Myocyte (in vitro differentiated cells): ENCODE measurements around the gene GRID1. TPM values are rescaled to one million over a fixed set of nuclear protein-coding genes. Genes with fewer than 3 reads are reported as not detected.
"Not testable (repeated sequence)": the region's sequence is repeated elsewhere in the genome, so short reads cannot be mapped to it uniquely, and the experiment has no call there.

Experiments used
- DNase-seq: peaks from one replicate; pipeline ENCODE4 v3.0.0-alpha.2; 2012; ENCODE audit warnings: low read depth
- total RNA-seq: library from RNA; depleted of rRNA; stranded (reverse); fragments of >200 nt; gene quantifications from 2 replicates; pipeline ENCODE4 v1.2.3, GENCODE V29; 2014

Gene GRID1
- total RNA-seq, 1 donor from 2014 or later, result not detected

GRCh38 chr10:85959239-85959638 lies 407.4 kb downstream of the GRID1 start:
- no peak for DNase-seq

GRCh38 chr10:85950921-85951320 lies 415.7 kb downstream of the GRID1 start:
- no peak for DNase-seq

- no peak for DNase-seq
These were observed 419.8 kb downstream of the GRID1 start for GRCh38 chr10:85946713-85947326.

DNA sequence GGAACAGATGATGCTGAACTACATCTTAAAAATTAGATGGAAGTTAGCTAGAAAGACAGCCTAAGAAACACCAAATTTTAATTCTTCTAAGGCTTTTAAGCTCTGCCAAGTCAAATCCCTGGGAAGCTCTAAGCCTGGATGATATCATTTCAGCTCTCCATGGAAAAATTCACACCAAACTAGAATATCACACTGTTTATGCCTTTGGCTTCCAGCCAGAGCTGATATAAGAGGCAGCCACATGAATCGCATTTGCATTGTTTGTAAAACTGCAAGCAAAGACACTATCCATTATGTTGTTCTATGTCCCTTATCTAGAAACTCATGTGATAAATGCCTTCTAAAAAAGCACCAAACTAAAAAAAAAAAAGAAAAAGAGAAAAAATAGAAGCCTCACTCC lies 430.4 kb downstream of the GRID1 start:
- DNase-seq, result no peak

GRCh38 chr10:85934586-85934985 lies 432.0 kb downstream of the GRID1 start:
- DNase-seq, result no peak

DNA sequence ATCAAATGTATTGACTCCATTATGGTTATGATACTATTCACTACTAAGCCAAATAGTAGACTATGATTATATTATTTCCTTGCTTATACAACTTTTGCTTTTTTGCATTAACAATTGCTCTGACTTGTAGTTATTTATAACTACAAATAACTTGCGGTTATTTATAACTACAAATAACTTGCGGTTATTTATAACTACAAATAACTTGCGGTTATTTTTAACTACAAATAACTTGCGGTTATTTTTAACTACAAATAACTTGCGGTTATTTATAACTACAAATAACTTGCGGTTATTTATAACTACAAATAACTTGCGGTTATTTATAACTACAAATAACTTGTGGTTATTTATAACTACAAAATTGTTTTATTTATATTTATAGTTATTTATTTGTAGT lies 436.6 kb downstream of the GRID1 start:
- not testable (repeated sequence) for DNase-seq

GRCh38 chr10:85927952-85928665 lies 438.5 kb downstream of the GRID1 start:
- DNase-seq, result no peak

DNA sequence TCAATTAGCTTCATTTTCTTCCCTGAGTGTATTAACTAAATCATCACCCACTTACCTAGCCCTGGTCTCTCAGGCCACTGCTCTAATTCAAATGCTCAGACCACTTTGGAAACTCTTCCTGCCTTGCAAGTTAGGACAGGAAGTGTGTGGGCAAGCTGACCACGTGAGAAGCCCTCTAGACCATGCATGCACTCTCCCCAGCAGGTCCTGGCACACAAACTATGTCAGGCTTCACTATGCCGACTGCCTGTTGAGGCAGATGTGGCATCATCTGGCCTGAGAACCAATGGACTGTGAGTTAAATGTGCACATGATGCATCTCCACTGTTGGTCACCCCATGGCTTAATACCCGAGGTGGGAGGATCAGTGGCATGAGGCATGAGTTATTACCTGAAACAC lies 439.6 kb downstream of the GRID1 start:
- DNase-seq, result no peak

DNA sequence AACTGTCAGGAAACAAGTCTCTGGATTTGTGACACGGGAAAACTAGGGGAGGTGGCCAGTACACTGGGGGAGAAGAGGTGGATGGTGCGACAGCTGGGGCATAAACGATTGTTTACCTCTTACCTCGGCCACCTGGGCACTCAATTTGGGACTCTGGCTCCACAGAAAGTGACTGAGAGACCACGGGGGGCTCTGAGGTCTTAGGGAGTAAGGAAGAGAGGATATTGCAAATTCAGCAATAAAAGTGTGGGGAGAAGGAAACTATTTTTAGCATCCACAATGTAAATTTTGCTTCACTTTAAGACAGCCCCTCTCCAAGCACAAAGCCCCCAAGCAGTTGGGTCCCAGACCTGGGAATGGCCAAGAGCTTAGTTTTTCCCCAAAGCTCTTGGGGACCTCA lies 440.5 kb downstream of the GRID1 start:
- DNase-seq, result no peak

DNA sequence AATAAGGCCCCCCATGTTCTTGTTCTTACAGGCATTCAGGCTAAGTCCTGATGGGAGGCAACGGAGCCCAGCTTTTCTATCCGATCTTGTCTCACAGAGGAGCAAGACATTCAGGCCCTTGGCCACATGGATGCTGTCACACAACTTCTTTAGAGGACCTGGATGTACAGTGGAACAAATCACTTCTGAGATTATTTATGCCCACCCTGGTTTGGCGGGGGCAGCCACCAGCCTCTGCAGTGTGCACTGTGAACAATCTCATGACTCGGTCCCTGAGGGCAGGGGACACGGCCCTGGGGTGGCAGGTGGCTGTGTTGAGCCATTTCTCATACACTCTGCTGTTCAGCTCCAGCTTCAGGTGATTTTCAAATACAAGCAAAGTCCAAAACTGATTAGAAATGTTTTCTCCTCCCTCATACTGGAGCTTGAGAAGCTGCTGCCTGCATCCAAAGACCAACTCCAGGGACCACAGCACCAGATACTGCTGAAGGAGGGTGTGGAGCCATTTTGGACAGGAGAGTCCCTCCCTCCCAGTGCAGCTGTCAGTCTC lies 441.3 kb downstream of the GRID1 start:
- DNase-seq, result no peak

DNA sequence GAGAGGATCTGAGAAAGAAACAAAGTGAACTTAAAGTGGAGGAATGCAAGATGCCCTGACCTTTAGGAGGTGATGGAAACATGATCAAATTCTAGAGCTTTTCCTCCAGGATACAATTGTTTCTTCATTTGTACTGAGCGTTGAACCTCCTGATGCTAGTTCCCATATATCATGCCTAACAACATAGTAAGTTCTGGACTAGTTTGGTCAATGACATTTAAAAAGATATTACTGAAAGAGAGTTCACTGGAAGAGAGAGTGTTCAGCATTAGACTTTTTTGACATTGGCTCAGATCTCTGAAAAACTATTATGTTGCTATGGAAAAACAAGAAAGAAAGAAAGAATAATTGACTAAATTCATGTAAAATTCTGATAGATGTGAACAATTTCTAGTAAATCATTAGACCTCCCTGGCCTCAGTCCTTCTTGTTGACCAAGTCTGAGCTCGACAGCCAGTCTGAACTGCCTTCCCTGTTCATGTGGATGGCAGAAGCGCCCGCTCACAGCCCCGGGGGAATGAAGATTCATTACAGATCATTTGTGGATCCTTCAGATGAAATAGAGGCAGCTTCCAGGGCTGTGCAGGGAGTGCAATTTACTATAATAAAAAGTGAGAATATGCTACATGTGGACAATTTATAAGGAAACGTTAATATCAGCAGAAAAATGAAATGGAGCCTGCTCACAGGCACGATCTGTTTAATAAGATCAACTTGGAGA lies 442.1 kb downstream of the GRID1 start:
- no peak for DNase-seq

- no peak for DNase-seq
These were observed 444.1 kb downstream of the GRID1 start for GRCh38 chr10:85922356-85923129.

GRCh38 chr10:85921789-85922188 lies 444.8 kb downstream of the GRID1 start:
- DNase-seq, result no peak

- DNase-seq, result no peak
These were observed 446.3 kb downstream of the GRID1 start for GRCh38 chr10:85920311-85920710.

- no peak for DNase-seq
These were observed 447.0 kb downstream of the GRID1 start for GRCh38 chr10:85919491-85920021.

DNA sequence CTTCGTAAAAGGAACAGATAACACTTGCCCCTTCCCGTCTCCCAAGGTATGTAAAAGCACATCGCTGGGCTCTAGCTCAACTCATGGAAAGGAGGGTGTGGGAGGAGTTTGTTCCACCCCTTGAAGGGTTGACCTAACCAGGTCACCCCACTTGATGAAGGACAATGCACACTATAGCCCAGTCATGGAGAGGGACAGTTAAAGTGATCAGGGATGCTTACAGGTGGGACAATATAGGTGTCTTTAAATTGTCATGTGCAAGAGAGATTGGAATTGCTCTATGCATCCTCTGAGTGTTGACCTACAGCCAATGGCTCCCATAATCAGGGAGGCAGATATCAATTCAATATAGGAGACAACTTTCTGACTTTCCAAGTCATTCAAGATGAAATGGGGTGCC lies 448.2 kb downstream of the GRID1 start:
- no peak for DNase-seq

DNA sequence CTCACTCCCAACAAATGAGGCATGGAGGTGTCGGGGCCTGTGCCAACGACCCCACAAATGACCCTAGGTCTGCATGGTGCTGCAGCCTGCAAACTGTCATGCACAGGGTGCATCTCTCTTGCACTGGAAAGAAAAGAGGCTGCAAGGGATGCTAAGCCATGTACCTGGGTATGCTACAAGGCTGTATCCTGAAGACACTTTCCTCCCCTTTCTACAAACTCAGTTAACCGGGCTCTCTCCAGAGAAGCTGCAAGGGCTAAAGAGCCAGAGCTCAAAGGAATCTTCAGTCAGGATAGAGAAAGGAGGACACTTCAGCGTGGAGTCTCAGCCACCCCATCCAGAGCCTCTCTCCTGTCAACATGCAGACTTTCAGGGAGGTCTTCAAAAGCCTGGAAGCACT lies 449.0 kb downstream of the GRID1 start:
- no peak for DNase-seq

DNA sequence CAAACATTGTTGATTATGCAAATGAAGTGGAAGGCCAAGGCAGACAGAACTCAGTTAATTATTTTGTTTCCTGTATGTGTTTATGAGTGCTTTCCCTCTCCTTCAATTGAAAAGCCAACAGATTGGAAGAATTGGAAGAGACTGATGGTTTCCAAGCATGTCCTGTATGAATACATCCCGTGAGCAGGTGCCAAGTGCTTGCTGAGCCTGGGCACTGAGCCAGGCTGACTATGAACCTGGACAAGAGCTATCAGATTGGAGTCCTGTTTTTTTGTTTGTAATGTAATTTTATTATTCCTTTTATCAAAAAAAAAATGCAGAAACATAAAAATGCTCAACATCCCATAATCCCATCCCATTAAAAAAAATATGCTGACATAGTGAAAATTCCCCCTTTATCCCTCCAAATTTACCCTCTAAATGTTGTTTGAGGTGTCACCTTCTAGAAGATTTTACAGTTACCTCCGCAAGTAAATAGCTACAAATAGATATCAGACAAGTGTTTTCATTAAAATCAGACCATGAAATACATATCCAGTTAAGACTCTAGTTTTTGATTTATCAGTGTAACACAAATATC lies 449.5 kb downstream of the GRID1 start:
- no peak for DNase-seq

GRCh38 chr10:85916286-85916685 lies 450.3 kb downstream of the GRID1 start:
- no peak for DNase-seq

GRCh38 chr10:85915245-85915846 lies 451.2 kb downstream of the GRID1 start:
- no peak for DNase-seq
